ENCODE measurements around the gene ADARB2. TPM values are rescaled to one million over a fixed set of nuclear protein-coding genes. Genes with fewer than 3 reads are reported as not detected.
"Not testable (repeated sequence)": the region's sequence is repeated elsewhere in the genome, so short reads cannot be mapped to it uniquely, and the experiment has no call there.

Gene ADARB2
- total RNA-seq, 1 donor from 2014 or later: 0.11 TPM

DNA sequence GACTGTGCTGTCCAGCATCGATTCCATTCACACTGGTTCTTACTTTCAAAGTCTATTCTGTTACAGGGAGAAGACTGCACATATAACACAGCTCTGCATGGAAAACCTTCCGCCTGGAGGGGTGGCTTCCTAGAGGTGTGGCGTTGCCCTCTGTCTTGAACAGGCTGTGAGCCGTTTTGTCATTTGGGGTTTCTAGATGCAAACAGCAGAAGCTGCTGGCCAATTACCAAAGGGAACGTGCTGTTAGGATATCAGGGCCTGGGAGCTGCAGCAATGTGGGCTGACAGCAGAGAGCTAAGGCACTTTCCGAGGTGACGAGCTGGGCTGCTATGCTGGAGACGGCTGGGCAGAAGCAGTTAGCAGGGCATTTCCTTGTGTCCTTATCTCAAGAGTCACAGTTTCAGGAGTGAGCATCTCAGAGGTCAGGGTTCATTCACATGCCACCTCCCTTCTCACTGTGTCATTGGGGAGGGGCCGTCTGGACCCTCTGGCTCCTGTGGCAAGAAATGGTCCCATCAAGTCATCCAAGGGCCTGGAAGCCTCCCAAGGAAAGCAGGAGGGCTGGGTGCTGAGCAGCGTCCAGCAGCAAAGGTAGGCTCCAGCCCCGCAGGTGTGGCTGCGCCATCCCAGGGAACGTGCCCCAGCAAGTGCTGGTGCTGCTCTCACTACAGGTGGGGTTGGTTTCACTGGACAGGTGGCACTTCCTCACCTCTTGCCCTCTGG lies 574.7 kb downstream of the ADARB2 start:
- H3K27ac ChIP-seq (replicated peaks): no peak overlapping the region

DNA sequence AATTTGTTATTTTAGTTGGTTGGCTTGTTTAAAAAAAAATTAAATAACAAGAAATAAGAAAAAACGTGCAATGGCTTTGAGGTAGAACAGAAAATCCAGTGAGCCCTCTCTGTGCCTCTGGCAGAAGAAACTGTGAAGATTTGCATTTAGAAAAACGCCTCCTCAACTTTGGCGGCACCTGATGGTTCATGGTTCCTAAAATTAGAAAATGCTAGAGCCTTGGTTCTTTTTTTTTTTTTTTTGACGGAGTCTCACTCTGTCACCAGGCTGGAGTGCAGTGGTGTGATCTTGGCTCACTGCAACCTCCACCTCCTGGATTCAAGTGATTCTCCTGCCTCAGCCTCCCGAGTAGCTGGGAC lies 576.0 kb downstream of the ADARB2 start:
- peaks cover 67% of the 10 kb centered on the region for H3K27me3 ChIP-seq (ENCODE audit: low read depth)
- H3K27ac ChIP-seq (replicated peaks); H3K4me3 ChIP-seq; intact Hi-C loops (cut with micrococcal nuclease); DNase-seq; H3K9me3 ChIP-seq (replicated peaks); H3K4me1 ChIP-seq; H3K36me3 ChIP-seq: not testable (repeated sequence)

More for the DNA sequence above, 574.7 kb downstream of the ADARB2 start:
- no peaks in the 10 kb centered on the region for H3K9me3 ChIP-seq (replicated peaks)
- no peaks in the 10 kb centered on the region for H3K36me3 ChIP-seq
- no peak overlapping the region for H3K4me3 ChIP-seq
- no peaks in the 10 kb centered on the region for H3K4me1 ChIP-seq
- intact Hi-C loops (cut with micrococcal nuclease): no loop called here
- H3K27me3 ChIP-seq (ENCODE audit: low read depth): peaks cover 71% of the 10 kb centered on the region
- TF ChIP-seq, protein P1, sequence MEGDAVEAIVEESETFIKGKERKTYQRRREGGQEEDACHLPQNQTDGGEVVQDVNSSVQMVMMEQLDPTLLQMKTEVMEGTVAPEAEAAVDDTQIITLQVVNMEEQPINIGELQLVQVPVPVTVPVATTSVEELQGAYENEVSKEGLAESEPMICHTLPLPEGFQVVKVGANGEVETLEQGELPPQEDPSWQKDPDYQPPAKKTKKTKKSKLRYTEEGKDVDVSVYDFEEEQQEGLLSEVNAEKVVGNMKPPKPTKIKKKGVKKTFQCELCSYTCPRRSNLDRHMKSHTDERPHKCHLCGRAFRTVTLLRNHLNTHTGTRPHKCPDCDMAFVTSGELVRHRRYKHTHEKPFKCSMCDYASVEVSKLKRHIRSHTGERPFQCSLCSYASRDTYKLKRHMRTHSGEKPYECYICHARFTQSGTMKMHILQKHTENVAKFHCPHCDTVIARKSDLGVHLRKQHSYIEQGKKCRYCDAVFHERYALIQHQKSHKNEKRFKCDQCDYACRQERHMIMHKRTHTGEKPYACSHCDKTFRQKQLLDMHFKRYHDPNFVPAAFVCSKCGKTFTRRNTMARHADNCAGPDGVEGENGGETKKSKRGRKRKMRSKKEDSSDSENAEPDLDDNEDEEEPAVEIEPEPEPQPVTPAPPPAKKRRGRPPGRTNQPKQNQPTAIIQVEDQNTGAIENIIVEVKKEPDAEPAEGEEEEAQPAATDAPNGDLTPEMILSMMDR (IDR thresholded peaks at IDR 0.05; ENCODE audit: borderline replicate concordance): no peak
- DNase-seq: no peak

DNA sequence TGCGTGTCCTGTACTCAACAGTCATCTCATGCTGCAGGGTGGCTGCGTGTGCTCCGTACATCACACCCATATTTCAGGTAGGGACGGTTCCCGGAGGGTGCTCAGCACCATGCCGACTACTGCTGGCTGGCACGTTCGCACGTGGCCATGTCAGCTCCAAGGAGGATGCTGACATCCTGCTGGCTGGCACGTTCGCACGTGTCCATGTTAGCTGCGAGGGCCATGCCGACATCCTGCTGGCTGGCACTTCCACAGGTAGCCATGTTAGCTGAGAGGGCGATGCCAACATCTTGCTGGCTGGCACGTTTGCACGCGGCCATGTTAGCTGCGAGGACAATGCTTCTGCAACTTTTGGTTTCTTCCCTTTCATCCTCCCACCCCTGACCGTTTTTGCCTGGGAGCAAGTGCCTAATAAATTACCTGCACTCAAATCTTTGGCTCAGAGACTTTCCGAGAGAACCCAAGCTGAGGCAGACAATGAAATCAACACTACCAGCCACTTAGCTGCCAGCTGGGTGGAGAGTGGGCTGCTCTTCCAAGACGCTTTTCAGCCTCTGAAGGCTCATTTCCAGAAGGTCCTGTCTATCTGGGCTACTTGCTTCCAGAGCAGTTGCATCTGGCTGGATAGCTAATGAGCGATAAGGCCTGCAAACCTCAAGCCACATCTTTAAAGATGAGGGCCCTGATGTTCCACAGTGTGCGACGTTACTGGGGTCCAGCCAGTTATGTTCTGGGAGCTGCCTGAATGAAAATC lies 576.6 kb downstream of the ADARB2 start:
- no peaks in the 10 kb centered on the region for H3K4me1 ChIP-seq
- intact Hi-C loops (cut with micrococcal nuclease): no loop called here
- peaks cover 65% of the 10 kb centered on the region for H3K27me3 ChIP-seq (ENCODE audit: low read depth)
- no peak for DNase-seq
- no peaks in the 10 kb centered on the region for H3K36me3 ChIP-seq
- TF ChIP-seq, protein P1 (IDR thresholded peaks at IDR 0.05; ENCODE audit: borderline replicate concordance): no peak
- H3K27ac ChIP-seq (replicated peaks): no peak overlapping the region
- no peaks in the 10 kb centered on the region for H3K9me3 ChIP-seq (replicated peaks)
- no peak overlapping the region for H3K4me3 ChIP-seq

DNA sequence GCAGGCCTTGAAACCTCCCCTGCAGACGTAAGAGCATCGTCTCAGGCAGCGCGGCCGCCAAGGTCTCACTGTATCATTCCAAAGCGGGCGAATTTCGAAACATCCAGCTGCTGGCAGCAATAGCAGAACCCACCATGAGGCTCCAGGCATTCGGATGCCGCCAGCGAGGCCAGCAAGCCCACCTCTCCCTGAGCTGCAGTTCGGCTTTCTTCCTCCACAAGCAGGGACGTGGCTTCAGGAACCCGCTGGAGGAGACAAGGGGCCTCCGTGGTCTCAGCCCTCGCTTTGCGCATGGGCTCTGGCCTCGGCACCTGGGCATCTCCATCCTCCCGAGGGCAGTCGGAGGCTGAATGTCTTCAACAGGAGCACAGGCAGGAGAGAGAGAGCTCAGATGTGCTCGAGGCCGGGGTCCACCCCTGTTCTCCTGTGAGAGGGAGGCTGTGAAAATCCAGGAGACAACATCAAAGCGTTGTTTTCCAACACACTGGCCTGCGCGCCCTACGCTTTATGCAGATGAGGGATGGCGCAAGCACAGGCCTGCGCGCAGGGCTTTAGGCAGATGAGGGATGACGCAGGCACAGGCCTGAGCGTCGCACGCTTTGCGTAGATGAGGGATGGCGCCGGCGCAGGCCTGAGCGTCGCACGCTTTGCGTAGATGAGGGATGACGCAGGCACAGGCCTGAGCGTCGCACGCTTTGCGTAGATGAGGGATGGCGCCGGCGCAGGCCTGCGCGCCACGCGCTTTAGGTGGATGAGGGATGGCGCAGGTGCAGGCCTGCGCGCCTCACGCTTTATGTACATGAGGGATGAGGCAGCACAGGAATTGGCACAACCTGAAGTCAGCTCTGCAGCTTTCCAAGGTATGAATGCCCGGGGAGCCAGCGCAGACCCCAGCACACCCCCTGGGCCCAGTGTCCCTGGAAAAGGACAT lies 577.9 kb downstream of the ADARB2 start:
- no peaks in the 10 kb centered on the region for H3K36me3 ChIP-seq
- intact Hi-C loops (cut with micrococcal nuclease): no loop called here
- no peak overlapping the region for H3K4me3 ChIP-seq
- TF ChIP-seq, protein P1 (IDR thresholded peaks at IDR 0.05; ENCODE audit: borderline replicate concordance): no peak
- H3K4me1 ChIP-seq: no peaks in the 10 kb centered on the region
- no peak overlapping the region for H3K27ac ChIP-seq (replicated peaks)
- H3K27me3 ChIP-seq (ENCODE audit: low read depth): peaks cover 52% of the 10 kb centered on the region
- no peak for DNase-seq
- no peaks in the 10 kb centered on the region for H3K9me3 ChIP-seq (replicated peaks)

DNA sequence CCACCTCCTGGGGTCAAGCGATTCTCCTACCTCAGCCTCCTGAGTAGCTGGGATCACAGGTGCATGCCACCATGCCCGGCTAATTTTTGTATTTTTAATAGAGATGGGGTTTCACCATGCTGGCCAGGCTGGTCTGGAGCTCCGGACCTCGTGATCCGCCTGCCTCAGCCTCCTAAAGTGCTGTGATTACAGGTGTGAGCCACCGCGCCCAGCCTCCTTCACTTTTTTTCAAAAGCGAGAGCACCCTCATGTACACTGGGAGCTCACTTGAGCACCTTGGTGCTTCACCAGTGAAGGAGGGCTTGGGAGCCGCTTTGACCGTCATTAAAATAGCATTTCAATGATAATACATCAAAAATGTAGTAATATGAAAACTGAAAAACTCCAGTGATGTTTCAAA lies 578.8 kb downstream of the ADARB2 start:
- intact Hi-C loops (cut with micrococcal nuclease); H3K4me1 ChIP-seq: not testable (repeated sequence)

DNA sequence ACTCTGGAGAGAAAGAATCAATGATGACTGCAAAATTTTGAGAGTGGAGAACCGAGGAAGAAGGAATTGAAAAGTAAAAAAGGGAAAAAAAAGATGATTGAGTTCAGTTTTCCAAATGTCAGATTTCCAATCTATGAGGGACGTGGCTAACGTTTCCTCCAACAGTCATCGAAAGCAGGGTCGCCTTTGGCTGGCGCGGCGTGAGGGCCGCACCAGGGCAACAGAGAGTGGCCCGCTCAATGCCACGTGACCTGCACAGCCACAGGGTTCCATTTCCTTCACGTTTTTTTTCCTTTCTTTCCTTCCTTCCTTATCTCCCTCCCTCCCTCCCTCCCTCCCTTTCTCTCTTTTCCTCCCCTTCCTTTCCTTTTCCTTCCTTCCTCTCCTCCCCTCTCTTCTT lies 579.3 kb downstream of the ADARB2 start:
- Histone ChIP-seq H3K4me1 (no peaks in the 10 kb centered on the region), H3K27ac (replicated peaks) (no peak overlapping the region), H3K36me3 (no peaks in the 10 kb centered on the region), H3K4me3 (no peak overlapping the region), H3K27me3 (ENCODE audit: low read depth) (peaks cover 42% of the 10 kb centered on the region), H3K9me3 (replicated peaks) (no peaks in the 10 kb centered on the region)
- no peak for DNase-seq
- intact Hi-C loops (cut with micrococcal nuclease): no loop called here
- TF ChIP-seq, protein P1 (IDR thresholded peaks at IDR 0.05; ENCODE audit: borderline replicate concordance): no peak

More for the DNA sequence above, 578.8 kb downstream of the ADARB2 start:
- not testable (repeated sequence) for DNase-seq; H3K36me3 ChIP-seq; H3K27ac ChIP-seq (replicated peaks); H3K4me3 ChIP-seq; H3K9me3 ChIP-seq (replicated peaks)
- peaks cover 45% of the 10 kb centered on the region for H3K27me3 ChIP-seq (ENCODE audit: low read depth)

Data from left ventricle myocardium inferior (tissue), 1 donor.